Measurements from ENCODE around the gene SMARCA2.

GRCh38 chr9:2043243-2043642, 28.1 kb downstream of the SMARCA2 start:
- no peak for TF ChIP-seq CTCF (IDR thresholded peaks at IDR 0.05; ENCODE audit: low read length)
- TF ChIP-seq EZH2 (IDR thresholded peaks at IDR 0.05; ENCODE audit: borderline replicate concordance, low read length), result no peak
